ENCODE results near the gene GANC.
A peak's percentile ranks its signal among the peaks of the same experiment; 100 is the strongest.
"Not testable (repeated sequence)": the region's sequence is repeated elsewhere in the genome, so short reads cannot be mapped to it uniquely, and the experiment has no call there.

Gene GANC

GRCh38 chr15:42282926-42283325, 9.9 kb downstream of the GANC start:
- no peak for TF ChIP-seq CTCF (conservative IDR thresholded peaks at IDR 0.05; ENCODE audit: low read length)
- no peak overlapping the region for H3K4me3 ChIP-seq (ENCODE audit: low read length)

GRCh38 chr15:42283671-42284070, 10.7 kb downstream of the GANC start:
- no peak overlapping the region for H3K4me3 ChIP-seq (ENCODE audit: low read length)
- TF ChIP-seq CTCF (conservative IDR thresholded peaks at IDR 0.05; ENCODE audit: low read length), result no peak
- no peak for DNase-seq (ENCODE audit: low read depth)

More at GRCh38 chr15:42282926-42283325, 9.9 kb downstream of the GANC start:
- no peak for DNase-seq (ENCODE audit: low read depth)

- no peak for DNase-seq (ENCODE audit: low read depth)
- no peak overlapping the region for H3K4me3 ChIP-seq (ENCODE audit: low read length)
- no peak for TF ChIP-seq CTCF (conservative IDR thresholded peaks at IDR 0.05; ENCODE audit: low read length)
Observed at GRCh38 chr15:42284551-42284950, 11.6 kb downstream of the GANC start.

GRCh38 chr15:42285034-42285433, 12.0 kb downstream of the GANC start:
- H3K4me3 ChIP-seq (ENCODE audit: low read length), result no peak overlapping the region
- DNase-seq (ENCODE audit: low read depth), result peak; percentile 40
- no peak for TF ChIP-seq CTCF (conservative IDR thresholded peaks at IDR 0.05; ENCODE audit: low read length)

- DNase-seq (ENCODE audit: low read depth), result peak; percentile 19
- H3K4me3 ChIP-seq (ENCODE audit: low read length), result no peak overlapping the region
- TF ChIP-seq CTCF (conservative IDR thresholded peaks at IDR 0.05; ENCODE audit: low read length), result no peak
Observed at GRCh38 chr15:42286445-42287029, 13.5 kb downstream of the GANC start.

- TF ChIP-seq CTCF (conservative IDR thresholded peaks at IDR 0.05; ENCODE audit: low read length), result no peak
- no peak overlapping the region for H3K4me3 ChIP-seq (ENCODE audit: low read length)
- DNase-seq (ENCODE audit: low read depth), result no peak
Observed at GRCh38 chr15:42287931-42288330, 14.9 kb downstream of the GANC start.

- no peak for DNase-seq (ENCODE audit: low read depth)
- H3K4me3 ChIP-seq (ENCODE audit: low read length), result no peak overlapping the region
- no peak for TF ChIP-seq CTCF (conservative IDR thresholded peaks at IDR 0.05; ENCODE audit: low read length)
Observed at GRCh38 chr15:42289166-42289565, 16.2 kb downstream of the GANC start.

- DNase-seq (ENCODE audit: low read depth), result not testable (repeated sequence)
Observed at GRCh38 chr15:42301004-42301403, 28.0 kb downstream of the GANC start.

More at GRCh38 chr15:42301004-42301403, 28.0 kb downstream of the GANC start:
- not testable (repeated sequence) for H3K4me3 ChIP-seq (ENCODE audit: low read length)

Data from AG10803 (cell line).